WERI-Rb-1 (cell line): ENCODE results near the gene GPR37.

Source experiments
- DNase-seq: peaks from one replicate; pipeline ENCODE4 v3.0.0-alpha.2; 2020
- H3K27ac ChIP-seq: fragments of 250-450 bp; sonication (Bioruptor Pico); 2 replicates; pipeline ENCODE4 v1.5.1; 2020; ENCODE audit warnings: mild to moderate bottlenecking, moderate library complexity
- H3K27me3 ChIP-seq: fragments of 250-450 bp; sonication (Bioruptor Pico); 2 replicates; pipeline ENCODE4 v1.5.1; 2021; ENCODE audit warnings: mild to moderate bottlenecking, low read depth, moderate library complexity; ENCODE audit not compliant: insufficient read depth, severe bottlenecking
- H3K36me3 ChIP-seq: fragments of 250-450 bp; sonication (Bioruptor Pico); 2 replicates; pipeline ENCODE4 v1.5.1; 2020; ENCODE audit warnings: mild to moderate bottlenecking, moderate library complexity
- H3K4me3 ChIP-seq: 2 replicates; pipeline ENCODE4 v1.5.1; 2011; ENCODE audit warnings: low read depth, mild to moderate bottlenecking, control low read depth, low read length
- H3K9me3 ChIP-seq: fragments of 250-450 bp; sonication (Bioruptor Pico); 2 replicates; pipeline ENCODE4 v1.5.1; 2021; ENCODE audit warnings: mild to moderate bottlenecking, moderate library complexity; ENCODE audit not compliant: severe bottlenecking
- TF ChIP-seq, protein P1 (sequence below): IDR thresholded peaks from 2 replicates; pipeline ENCODE4 v1.5.1; 2011; ENCODE audit warnings: low read depth, mild to moderate bottlenecking, control low read depth, inconsistent platforms, low read length

Gene GPR37

DNA sequence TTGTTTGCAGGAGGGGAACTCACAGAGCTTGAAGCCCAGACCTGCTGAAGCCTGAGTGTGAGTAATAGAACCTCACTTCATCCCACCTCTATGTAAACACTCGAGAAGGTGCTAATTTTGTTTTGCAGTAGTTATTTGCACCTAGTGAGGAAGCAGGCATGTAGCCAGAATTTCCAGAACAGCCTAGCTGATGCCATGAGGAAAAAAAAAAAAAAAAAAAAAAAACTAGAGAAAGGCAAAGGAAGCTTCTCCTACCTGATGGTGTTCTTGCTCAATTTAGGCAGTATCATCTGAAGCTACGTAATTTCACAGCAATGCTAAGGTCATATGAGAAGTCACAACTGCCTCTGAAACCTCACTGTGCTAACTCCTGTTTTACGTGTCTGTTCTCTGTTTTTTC is 13.6 kb upstream of the GPR37 start:
- TF ChIP-seq, protein P1, sequence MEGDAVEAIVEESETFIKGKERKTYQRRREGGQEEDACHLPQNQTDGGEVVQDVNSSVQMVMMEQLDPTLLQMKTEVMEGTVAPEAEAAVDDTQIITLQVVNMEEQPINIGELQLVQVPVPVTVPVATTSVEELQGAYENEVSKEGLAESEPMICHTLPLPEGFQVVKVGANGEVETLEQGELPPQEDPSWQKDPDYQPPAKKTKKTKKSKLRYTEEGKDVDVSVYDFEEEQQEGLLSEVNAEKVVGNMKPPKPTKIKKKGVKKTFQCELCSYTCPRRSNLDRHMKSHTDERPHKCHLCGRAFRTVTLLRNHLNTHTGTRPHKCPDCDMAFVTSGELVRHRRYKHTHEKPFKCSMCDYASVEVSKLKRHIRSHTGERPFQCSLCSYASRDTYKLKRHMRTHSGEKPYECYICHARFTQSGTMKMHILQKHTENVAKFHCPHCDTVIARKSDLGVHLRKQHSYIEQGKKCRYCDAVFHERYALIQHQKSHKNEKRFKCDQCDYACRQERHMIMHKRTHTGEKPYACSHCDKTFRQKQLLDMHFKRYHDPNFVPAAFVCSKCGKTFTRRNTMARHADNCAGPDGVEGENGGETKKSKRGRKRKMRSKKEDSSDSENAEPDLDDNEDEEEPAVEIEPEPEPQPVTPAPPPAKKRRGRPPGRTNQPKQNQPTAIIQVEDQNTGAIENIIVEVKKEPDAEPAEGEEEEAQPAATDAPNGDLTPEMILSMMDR = no peak
- Histone ChIP-seq H3K27me3 (no peaks in the 10 kb centered on the region), H3K4me3 (no peak overlapping the region), H3K27ac (no peak overlapping the region), H3K36me3 (no peaks in the 10 kb centered on the region), H3K9me3 (no peaks in the 10 kb centered on the region)
- no peak for DNase-seq

DNA sequence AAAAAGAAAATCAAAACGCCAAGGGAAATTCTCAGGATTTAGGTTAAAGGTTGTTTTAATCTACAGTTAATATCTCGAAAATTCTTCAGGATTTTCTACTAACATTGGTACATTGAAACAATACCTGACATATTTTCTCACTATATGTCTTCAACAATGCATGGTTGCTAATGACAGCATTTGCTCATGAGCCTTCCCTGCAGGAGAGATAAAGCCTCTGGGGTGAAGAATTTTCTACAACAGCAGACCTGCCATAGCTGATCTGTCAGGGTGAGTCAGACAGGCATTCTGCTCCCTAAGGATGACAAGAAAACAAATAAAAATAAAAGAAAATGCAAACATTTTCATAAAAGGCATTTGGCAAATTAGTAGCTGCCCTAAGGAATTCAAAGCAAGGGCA is 11.7 kb upstream of the GPR37 start:
- TF ChIP-seq, protein P1 = no peak
- Histone ChIP-seq H3K27ac (no peak overlapping the region), H3K27me3 (no peaks in the 10 kb centered on the region), H3K4me3 (no peak overlapping the region), H3K36me3 (no peaks in the 10 kb centered on the region), H3K9me3 (no peaks in the 10 kb centered on the region)
- no peak for DNase-seq

GRCh38 chr7:124776153-124776552 is 10.6 kb upstream of the GPR37 start:
- DNase-seq = no peak
- Histone ChIP-seq H3K9me3 (no peaks in the 10 kb centered on the region), H3K27ac (no peak overlapping the region), H3K27me3 (no peaks in the 10 kb centered on the region), H3K36me3 (no peaks in the 10 kb centered on the region), H3K4me3 (no peak overlapping the region)
- TF ChIP-seq, protein P1 = no peak

DNA sequence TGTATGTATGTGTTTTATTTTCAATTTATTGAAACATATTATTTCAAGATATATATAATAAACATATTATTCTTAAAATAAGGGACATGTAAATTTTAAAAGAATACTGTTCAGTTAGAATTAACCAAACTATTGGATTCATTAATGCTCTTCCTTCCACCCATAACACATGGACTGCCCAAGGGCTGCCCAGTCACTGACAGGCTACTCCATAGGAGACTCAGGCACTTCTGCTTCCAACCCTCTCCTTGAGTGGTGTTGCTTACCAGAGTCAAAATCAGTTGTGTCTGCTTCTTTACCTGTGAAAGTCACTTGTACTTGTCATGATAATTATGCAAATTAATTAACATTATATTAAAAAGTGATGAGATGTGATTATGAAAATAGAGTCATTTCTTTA is 9.8 kb upstream of the GPR37 start:
- no peaks in the 10 kb centered on the region for H3K36me3 ChIP-seq
- H3K27me3 ChIP-seq = no peaks in the 10 kb centered on the region
- H3K27ac ChIP-seq = no peak overlapping the region
- no peak for DNase-seq
- TF ChIP-seq, protein P1 = no peak
- no peaks in the 10 kb centered on the region for H3K9me3 ChIP-seq
- no peak overlapping the region for H3K4me3 ChIP-seq

DNA sequence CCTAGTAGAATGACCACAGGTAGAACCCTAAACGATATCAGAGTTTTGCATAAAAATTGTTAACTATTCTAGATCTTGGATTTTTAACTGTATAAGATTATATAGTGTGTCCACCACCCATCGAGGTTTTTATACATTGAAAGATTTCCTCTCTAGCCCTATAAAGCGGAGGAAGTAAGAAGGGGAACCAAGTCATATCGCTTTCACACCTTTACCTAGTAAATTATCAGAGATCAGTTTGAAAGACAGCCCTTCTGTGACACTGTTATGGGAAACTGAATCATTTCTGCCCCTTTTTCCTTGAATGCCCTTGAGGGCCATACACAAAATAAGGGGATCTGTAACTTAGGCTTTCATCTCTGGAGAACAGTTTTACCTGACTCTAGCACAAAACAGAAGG is 8.3 kb upstream of the GPR37 start:
- no peaks in the 10 kb centered on the region for H3K9me3 ChIP-seq
- DNase-seq = no peak
- H3K27ac ChIP-seq = no peak overlapping the region
- H3K27me3 ChIP-seq = no peaks in the 10 kb centered on the region
- TF ChIP-seq, protein P1 = no peak
- H3K4me3 ChIP-seq = no peak overlapping the region
- H3K36me3 ChIP-seq = no peaks in the 10 kb centered on the region

- H3K27ac ChIP-seq = no peak overlapping the region
- H3K9me3 ChIP-seq = no peaks in the 10 kb centered on the region
- no peak for DNase-seq
- no peaks in the 10 kb centered on the region for H3K36me3 ChIP-seq
- H3K4me3 ChIP-seq = no peak overlapping the region
- TF ChIP-seq, protein P1 = no peak
- no peaks in the 10 kb centered on the region for H3K27me3 ChIP-seq
These were observed 7.7 kb upstream of the GPR37 start for GRCh38 chr7:124773339-124773738.
